Tibial artery (tissue), 4 donors: ENCODE results near the gene TLE3.

Experiments
- DNase-seq, 2 donors: peaks; one replicate each; pipeline ENCODE4 v3.0.0-alpha.2; 2019
- H3K27ac ChIP-seq, 2 donors: fragments of 200-600 bp; sonication (generic) in 1 of 2; 1 replicate in 1 of 2; 2 replicates in 1 of 2; pipeline ENCODE4 v1.5.1; 2018 to 2019; ENCODE audit warnings: mild to moderate bottlenecking in 1 of 2
- H3K27me3 ChIP-seq, 2 donors: fragments of 200-600 bp; sonication (generic) in 1 of 2; one replicate each; pipeline versions ENCODE4 v1.5.1 to v1.6.0; 2016 to 2019
- H3K36me3 ChIP-seq, 3 donors: fragments of 200-600 bp; sonication (generic) in 2 of 3; one replicate each; pipeline ENCODE4 v1.5.1; 2016 to 2019; ENCODE audit warnings: mild to moderate bottlenecking in 2 of 3
- H3K4me1 ChIP-seq, 4 donors: fragments of 200-600 bp; sonication (generic) in 2 of 4; 1 replicate in 3 of 4; 2 replicates in 1 of 4; pipeline ENCODE4 v1.5.1; 2016 to 2019
- H3K4me3 ChIP-seq, 2 donors: fragments of 200-600 bp; sonication (generic) in 1 of 2; 1 replicate in 1 of 2; 2 replicates in 1 of 2; pipeline ENCODE4 v1.5.1; 2018 to 2019; ENCODE audit warnings: mild to moderate bottlenecking in 2 of 2
- H3K9me3 ChIP-seq, 3 donors: fragments of 200-600 bp; sonication (generic) in 1 of 3; one replicate each; pipeline ENCODE4 v1.5.1; 2016 to 2019
- intact Hi-C: fragments of 100-400 bp; cut with DNase I; formaldehyde crosslinking; loops from one replicate; pipeline ENCODE4 v1.15.0; 2023; ENCODE audit warnings: low total_unique reads
- TF ChIP-seq, protein P1 (sequence below), 2 experiments: fragments of 200-600 bp in 1 of 2; fragments of 450-650 bp in 1 of 2; IDR thresholded peaks; one replicate each; pipeline ENCODE4 v1.5.1; 2017 to 2019; ENCODE audit warnings: antibody characterized with exemption in 2 of 2, mild to moderate bottlenecking in 1 of 2, moderate library complexity in 1 of 2

Gene TLE3

DNA sequence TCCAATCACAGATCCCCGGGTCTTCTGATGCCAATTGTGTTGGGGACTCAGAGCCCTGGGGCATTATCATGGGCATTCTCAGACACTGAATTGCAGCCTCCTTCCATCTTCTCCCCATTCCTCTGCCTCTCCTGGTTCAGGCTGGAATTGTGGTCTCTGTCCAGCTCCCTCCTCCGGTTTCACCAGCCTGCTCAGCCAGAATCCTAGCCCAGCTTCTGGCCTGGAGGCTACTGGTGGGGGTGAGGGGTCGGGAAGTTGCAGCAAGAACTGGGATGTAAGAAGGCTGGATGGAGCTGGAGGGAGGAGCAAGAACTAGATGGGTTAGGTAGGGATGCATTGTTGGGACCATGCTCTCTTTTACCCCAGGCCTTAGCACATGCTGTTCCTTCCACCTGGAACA is 53.5 kb downstream of the TLE3 start:
- TF ChIP-seq, protein P1, sequence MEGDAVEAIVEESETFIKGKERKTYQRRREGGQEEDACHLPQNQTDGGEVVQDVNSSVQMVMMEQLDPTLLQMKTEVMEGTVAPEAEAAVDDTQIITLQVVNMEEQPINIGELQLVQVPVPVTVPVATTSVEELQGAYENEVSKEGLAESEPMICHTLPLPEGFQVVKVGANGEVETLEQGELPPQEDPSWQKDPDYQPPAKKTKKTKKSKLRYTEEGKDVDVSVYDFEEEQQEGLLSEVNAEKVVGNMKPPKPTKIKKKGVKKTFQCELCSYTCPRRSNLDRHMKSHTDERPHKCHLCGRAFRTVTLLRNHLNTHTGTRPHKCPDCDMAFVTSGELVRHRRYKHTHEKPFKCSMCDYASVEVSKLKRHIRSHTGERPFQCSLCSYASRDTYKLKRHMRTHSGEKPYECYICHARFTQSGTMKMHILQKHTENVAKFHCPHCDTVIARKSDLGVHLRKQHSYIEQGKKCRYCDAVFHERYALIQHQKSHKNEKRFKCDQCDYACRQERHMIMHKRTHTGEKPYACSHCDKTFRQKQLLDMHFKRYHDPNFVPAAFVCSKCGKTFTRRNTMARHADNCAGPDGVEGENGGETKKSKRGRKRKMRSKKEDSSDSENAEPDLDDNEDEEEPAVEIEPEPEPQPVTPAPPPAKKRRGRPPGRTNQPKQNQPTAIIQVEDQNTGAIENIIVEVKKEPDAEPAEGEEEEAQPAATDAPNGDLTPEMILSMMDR (IDR thresholded peaks at IDR 0.05): no peak
- peaks cover 5 to 31% (median 9%) of the 10 kb centered on the region in 3 donors for H3K36me3 ChIP-seq
- DNase-seq: peak in 1 of 2 donors; percentile 7
- H3K4me1 ChIP-seq: no peaks in the 10 kb centered on the region
- no peak overlapping the region for H3K27ac ChIP-seq
- H3K27me3 ChIP-seq: no peaks in the 10 kb centered on the region
- intact Hi-C loops: no loop called here
- no peaks in the 10 kb centered on the region for H3K9me3 ChIP-seq
- no peak overlapping the region for H3K4me3 ChIP-seq

- Histone ChIP-seq H3K27ac (no peak overlapping the region), H3K4me1 (no peaks in the 10 kb centered on the region), H3K27me3 (no peaks in the 10 kb centered on the region), H3K4me3 (no peak overlapping the region), H3K36me3 (peaks cover 5 to 25% (median 9%) of the 10 kb centered on the region in 3 donors), H3K9me3 (no peaks in the 10 kb centered on the region)
- no peak for DNase-seq
- intact Hi-C loops: no loop called here
- TF ChIP-seq, protein P1 (IDR thresholded peaks at IDR 0.05): no peak
These were observed 54.1 kb downstream of the TLE3 start for GRCh38 chr15:70043590-70043989.

DNA sequence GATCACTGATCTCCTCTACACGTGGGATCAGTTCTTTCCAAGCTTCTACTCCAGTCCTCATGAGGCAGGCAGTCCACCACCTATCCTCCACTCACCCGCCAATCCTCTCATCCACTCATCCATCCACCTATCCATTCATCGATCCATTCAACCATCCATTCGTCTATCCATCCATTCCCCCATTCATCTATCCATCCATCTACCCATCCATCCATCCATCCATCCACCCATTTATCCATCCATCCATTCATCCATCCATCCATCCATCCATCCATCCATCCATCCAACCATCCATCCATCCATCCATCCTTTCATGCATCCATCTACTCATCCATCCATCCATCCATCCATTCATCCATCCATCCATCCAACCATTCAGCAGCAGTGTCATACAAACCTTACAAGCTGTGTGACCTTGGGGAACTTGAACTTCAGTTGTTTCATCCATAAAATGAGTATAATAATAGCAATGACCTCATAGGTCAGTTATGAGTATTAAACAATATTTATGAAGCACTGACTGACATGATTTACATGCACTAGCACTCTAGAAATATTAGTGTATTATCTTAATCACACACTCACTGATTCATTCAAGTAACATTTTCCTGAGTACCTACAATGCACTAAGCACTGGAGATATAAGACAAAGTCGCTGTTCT is 55.0 kb downstream of the TLE3 start:
- intact Hi-C loops: no loop called here
- no peak overlapping the region for H3K27ac ChIP-seq
- no peak overlapping the region for H3K4me3 ChIP-seq
- no peaks in the 10 kb centered on the region for H3K27me3 ChIP-seq
- no peaks in the 10 kb centered on the region for H3K4me1 ChIP-seq
- TF ChIP-seq, protein P1 (IDR thresholded peaks at IDR 0.05): no peak
- peaks cover 4 to 16% (median 5%) of the 10 kb centered on the region in 3 donors for H3K36me3 ChIP-seq
- no peak for DNase-seq
- H3K9me3 ChIP-seq: no peaks in the 10 kb centered on the region

- peak in 1 of 2 donors; percentile 1 for DNase-seq
- intact Hi-C loops: no loop called here
- Histone ChIP-seq H3K27me3 (no peaks in the 10 kb centered on the region), H3K27ac (no peak overlapping the region), H3K4me3 (no peak overlapping the region), H3K4me1 (no peaks in the 10 kb centered on the region), H3K36me3 (peaks cover 0 to 7% (median 0%) of the 10 kb centered on the region in 3 donors), H3K9me3 (no peaks in the 10 kb centered on the region)
- TF ChIP-seq, protein P1 (IDR thresholded peaks at IDR 0.05): no peak
These were observed 57.8 kb downstream of the TLE3 start for GRCh38 chr15:70039917-70040316.

GRCh38 chr15:70038730-70039392 is 58.9 kb downstream of the TLE3 start:
- H3K36me3 ChIP-seq: peaks cover 0 to 2% (median 0%) of the 10 kb centered on the region in 3 donors
- TF ChIP-seq, protein P1 (IDR thresholded peaks at IDR 0.05): no peak
- peaks cover 0 to 2% of the 10 kb centered on the region in 2 donors for H3K27me3 ChIP-seq
- no peaks in the 10 kb centered on the region for H3K4me1 ChIP-seq
- DNase-seq: peak in 1 of 2 donors; percentile 5
- intact Hi-C loops: no loop called here
- H3K4me3 ChIP-seq: no peak overlapping the region
- H3K27ac ChIP-seq: no peak overlapping the region
- no peaks in the 10 kb centered on the region for H3K9me3 ChIP-seq
